Endothelial cell of umbilical vein (primary cell): Measurements from ENCODE around the gene IGSF23. TPM values are rescaled to one million over a fixed set of nuclear protein-coding genes. Genes with fewer than 3 reads are reported as not detected.

Experiments
- BruUV-seq: library from RNA; stranded (reverse); fragments of 400-500 nt; replicated peaks from 2 replicates; lab custom pipeline; 2021; lab: Mats Ljungman, UMichigan
- CTCF ChIA-PET: fragments of 300-600, 350-600 bp; sonication (Branson Sonifier 250); formaldehyde crosslinking; loops from one replicate; lab custom pipeline; 2021; ENCODE audit warnings: antibody characterized with exemption, inconsistent platforms; lab: Charles Lee
- POLR2A ChIA-PET: fragments of 300-600, 350-600 bp; sonication (Branson Sonifier 250); formaldehyde crosslinking; loops from one replicate; lab custom pipeline; 2021; ENCODE audit warnings: antibody characterized with exemption, inconsistent platforms; lab: Charles Lee
- DNase-seq: peaks from one replicate; pipeline ENCODE4 v3.0.0-alpha.2; 2011; ENCODE audit warnings: low read depth, low spot score
- FAIRE-seq: peaks from 2 replicates; lab custom pipeline; 2011; peaks lifted over from hg19 to GRCh38; lab: Jason Lieb, UNC
- H2AFZ ChIP-seq: 2 replicates; pipeline ENCODE4 v1.6.0; 2012; ENCODE audit warnings: low read depth, low read length, control low read depth, inconsistent platforms
- H3K27ac ChIP-seq: 2 replicates; pipeline ENCODE4 v1.5.1; 2011; ENCODE audit warnings: low read depth, mild to moderate bottlenecking, control low read depth, low read length, moderate library complexity; ENCODE audit not compliant: insufficient read depth
- H3K27me3 ChIP-seq, 2 experiments: 2 replicates each; pipeline versions ENCODE4 v1.6.0 to v1.6.1; 2011; ENCODE audit warnings: low read length in 2 of 2, mixed read lengths in 1 of 2; ENCODE audit not compliant: control insufficient read depth in 2 of 2, insufficient read depth in 2 of 2
- H3K36me3 ChIP-seq, 2 experiments: 2 replicates in 1 of 2; 3 replicates in 1 of 2; pipeline ENCODE4 v1.5.1; 2011; ENCODE audit warnings: low read length in 2 of 2, mild to moderate bottlenecking in 1 of 2, moderate library complexity in 1 of 2; ENCODE audit not compliant: control insufficient read depth in 2 of 2, insufficient read depth in 2 of 2; ENCODE audit errors: extremely low read depth in 1 of 2
- H3K4me1 ChIP-seq: 3 replicates; pipeline ENCODE4 v1.5.1; 2011; ENCODE audit warnings: mild to moderate bottlenecking, low read length; ENCODE audit not compliant: control insufficient read depth, insufficient read depth; ENCODE audit errors: extremely low read depth
- H3K4me2 ChIP-seq: 2 replicates; pipeline ENCODE4 v1.6.1; 2011; ENCODE audit warnings: low read length, control low read depth, mixed read lengths; ENCODE audit not compliant: insufficient read depth
- H3K4me3 ChIP-seq, 3 experiments: fragments of 200-600 bp in 1 of 3; sonication (generic), shearing (Covaris generic) in 1 of 3; replicated peaks in 1 of 3; 2 replicates each; pipeline ENCODE4 v1.5.1; 2011 to 2016; ENCODE audit warnings: control low read depth in 3 of 3, low read length in 3 of 3, mild to moderate bottlenecking in 2 of 3, inconsistent platforms in 1 of 3, low read depth in 1 of 3, moderate library complexity in 1 of 3; ENCODE audit not compliant: insufficient read depth in 1 of 3
- H3K79me2 ChIP-seq: 2 replicates; pipeline ENCODE4 v1.6.0; 2012; ENCODE audit warnings: low read length, inconsistent platforms; ENCODE audit not compliant: control insufficient read depth, insufficient read depth
- H3K9ac ChIP-seq: replicated peaks from 2 replicates; pipeline ENCODE3; 2011; ENCODE audit warnings: low read length, control low read depth; ENCODE audit not compliant: insufficient read depth; ENCODE audit errors: extremely low read depth
- H3K9me1 ChIP-seq: replicated peaks from 3 replicates; pipeline ENCODE4 v1.6.0; 2011; ENCODE audit warnings: mild to moderate bottlenecking, low read length; ENCODE audit not compliant: control insufficient read depth, insufficient read depth; ENCODE audit errors: extremely low read depth
- H3K9me3 ChIP-seq: replicated peaks from 2 replicates; pipeline ENCODE4 v1.5.1; 2012; ENCODE audit warnings: low read length, inconsistent platforms; ENCODE audit not compliant: control insufficient read depth, insufficient read depth
- H4K20me1 ChIP-seq: replicated peaks from 2 replicates; pipeline ENCODE3; 2011; ENCODE audit warnings: mild to moderate bottlenecking, low read length; ENCODE audit not compliant: control insufficient read depth, insufficient read depth; ENCODE audit errors: extremely low read depth
- EZH2 ChIP-seq: IDR thresholded peaks from 2 replicates; pipeline ENCODE4 v1.6.1; 2012; ENCODE audit warnings: borderline replicate concordance, low read depth, mild to moderate bottlenecking, moderate library complexity, low read length, inconsistent platforms; ENCODE audit not compliant: severe bottlenecking
- FOS ChIP-seq: IDR thresholded peaks from 2 replicates; pipeline ENCODE4 v1.6.1; 2011; ENCODE audit warnings: mild to moderate bottlenecking, low read length, moderate library complexity, borderline replicate concordance; ENCODE audit not compliant: insufficient read depth
- GATA2 ChIP-seq: IDR thresholded peaks from 2 replicates; pipeline ENCODE4 v1.7.0; 2011; ENCODE audit warnings: low read depth, mild to moderate bottlenecking, moderate library complexity, mixed read lengths, low read length; ENCODE audit not compliant: insufficient read length, insufficient read depth
- JUN ChIP-seq: IDR thresholded peaks from 2 replicates; pipeline ENCODE4 v1.6.1; 2011; ENCODE audit warnings: borderline replicate concordance, low read depth; ENCODE audit not compliant: insufficient read length, insufficient read depth
- MYC ChIP-seq: IDR thresholded peaks from one replicate; pipeline ENCODE4 v1.6.1; 2011; ENCODE audit warnings: mild to moderate bottlenecking, low read depth, low read length
- POLR2A ChIP-seq: IDR thresholded peaks from 2 replicates; pipeline ENCODE4 v1.6.1; 2012; ENCODE audit warnings: low read depth, mild to moderate bottlenecking, control low read depth, low read length
- POLR2AphosphoS5 ChIP-seq: IDR thresholded peaks from 2 replicates; pipeline ENCODE4 v1.6.1; 2012; ENCODE audit warnings: low read depth, mild to moderate bottlenecking, control low read depth, low read length, moderate library complexity; ENCODE audit not compliant: insufficient read depth
- dilution Hi-C: fragments of 300-500 bp; cut with MboI; formaldehyde crosslinking; loops from one replicate; pipeline ENCODE4 v1.15.0; 2019; ENCODE audit warnings: low sequenced_read_pairs; ENCODE audit not compliant: extremely low pct_ligation_motif_present
- intact Hi-C: fragments of 100-400 bp; cut with micrococcal nuclease; formaldehyde crosslinking; loops from one replicate; pipeline ENCODE4 v1.10.0; 2022
- microRNA counts: library from miRNA; unstranded; fragments of <30 nt; microRNA quantifications from one replicate; lab custom pipeline; 2016
- microRNA-seq: library from miRNA; unstranded; fragments of <30 nt; microRNA quantifications from one replicate; pipeline ENCODE4 v1.2.0, GENCODE V29; 2021; ENCODE audit warnings: borderline number of aligned reads, borderline replicate concordance
- polyA plus RNA-seq, 4 experiments: library from polyadenylated mRNA; depleted of rRNA in 3 of 4; stranded (reverse) in 3 of 4; unstranded in 1 of 4; fragments of >200 nt; gene quantifications; 2 replicates each; pipeline versions ENCODE4 v1.2.1 to v1.2.3, GENCODE V29; 2011 to 2012; ENCODE audit warnings: missing spikeins in 1 of 4
- small RNA-seq: library from RNA; depleted of rRNA; stranded (forward); fragments of <200 nt; gene quantifications from one replicate; pipeline ENCODE3, GENCODE V24; 2012; ENCODE audit warnings: low replicate concordance, low read depth; ENCODE audit not compliant: insufficient read depth, insufficient read length
- total RNA-seq: library from RNA; stranded (reverse); gene quantifications from 2 replicates; pipeline ENCODE4 v1.2.3, GENCODE V29; 2021
- TF ChIP-seq, protein P1 (sequence below), 2 donors: IDR thresholded peaks; 1 replicate in 1 of 2; 2 replicates in 1 of 2; pipeline ENCODE4 v1.5.1; 2011; ENCODE audit warnings: low read length in 2 of 2, mild to moderate bottlenecking in 2 of 2, moderate library complexity in 2 of 2, control low read depth in 1 of 2, inconsistent platforms in 1 of 2, low read depth in 1 of 2; ENCODE audit not compliant: insufficient read depth in 1 of 2; ENCODE audit errors: extremely low read depth in 1 of 2
- TF ChIP-seq, protein P2 (sequence below): IDR thresholded peaks from 2 replicates; pipeline ENCODE4 v1.6.1; 2011; ENCODE audit not compliant: insufficient read depth, insufficient read length

IGSF23 gene
- total and polyA plus RNA-seq, 2 donors (not counting 3 experiments of a cell fraction or from before 2014, with no cell fraction given), result 0.73 TPM; not detected in 1

DNA sequence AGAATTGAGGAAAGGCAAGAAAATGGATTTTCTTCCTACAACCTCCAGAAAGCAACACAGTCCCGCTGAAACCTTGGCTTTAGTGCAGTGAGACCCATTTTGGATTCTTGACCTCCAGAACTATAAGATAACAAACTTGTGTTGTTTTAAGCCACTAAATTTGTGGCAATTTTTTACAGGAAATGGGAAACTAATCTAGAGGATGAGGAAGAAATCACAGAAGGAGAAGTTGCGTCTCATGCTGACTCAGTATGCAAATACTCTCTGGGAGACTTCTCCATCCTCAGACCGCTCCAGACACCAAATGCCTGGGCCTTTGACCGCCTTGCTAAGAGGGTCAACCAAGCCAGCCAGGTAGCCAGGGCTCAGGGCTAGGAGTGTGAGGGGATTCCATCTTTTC, 72.5 kb downstream of the IGSF23 start:
- FAIRE-seq, result no peak
- POLR2A ChIA-PET, result interaction anchor here (0.7 kb wide), 1 partner anchor 87 kb away, joined by 4 read pairs; no protein-coding TSS in a partner anchor
- Histone ChIP-seq H3K36me3 (peaks cover 0 to 2% of the 10 kb centered on the region in 2 experiments), H3K4me1 (peaks cover 11% of the 10 kb centered on the region), H3K27ac (peak overlapping the region; percentile 70), H2AFZ (no peak overlapping the region), H3K79me2 (no peaks in the 10 kb centered on the region), H3K9me3 (no peaks in the 10 kb centered on the region), H4K20me1 (no peaks in the 10 kb centered on the region), H3K4me2 (peak overlapping the region; percentile 23), H3K9me1 (no peaks in the 10 kb centered on the region), H3K4me3 (no peak overlapping the region), H3K27me3 (no peaks in the 10 kb centered on the region), H3K9ac (no peak overlapping the region)
- TF ChIP-seq GATA2 (peak; percentile 20), EZH2 (no peak), POLR2A (no peak), POLR2AphosphoS5 (peak; percentile 38), FOS (peak; percentile 68), JUN (no peak), MYC (no peak)
- TF ChIP-seq, protein P1, sequence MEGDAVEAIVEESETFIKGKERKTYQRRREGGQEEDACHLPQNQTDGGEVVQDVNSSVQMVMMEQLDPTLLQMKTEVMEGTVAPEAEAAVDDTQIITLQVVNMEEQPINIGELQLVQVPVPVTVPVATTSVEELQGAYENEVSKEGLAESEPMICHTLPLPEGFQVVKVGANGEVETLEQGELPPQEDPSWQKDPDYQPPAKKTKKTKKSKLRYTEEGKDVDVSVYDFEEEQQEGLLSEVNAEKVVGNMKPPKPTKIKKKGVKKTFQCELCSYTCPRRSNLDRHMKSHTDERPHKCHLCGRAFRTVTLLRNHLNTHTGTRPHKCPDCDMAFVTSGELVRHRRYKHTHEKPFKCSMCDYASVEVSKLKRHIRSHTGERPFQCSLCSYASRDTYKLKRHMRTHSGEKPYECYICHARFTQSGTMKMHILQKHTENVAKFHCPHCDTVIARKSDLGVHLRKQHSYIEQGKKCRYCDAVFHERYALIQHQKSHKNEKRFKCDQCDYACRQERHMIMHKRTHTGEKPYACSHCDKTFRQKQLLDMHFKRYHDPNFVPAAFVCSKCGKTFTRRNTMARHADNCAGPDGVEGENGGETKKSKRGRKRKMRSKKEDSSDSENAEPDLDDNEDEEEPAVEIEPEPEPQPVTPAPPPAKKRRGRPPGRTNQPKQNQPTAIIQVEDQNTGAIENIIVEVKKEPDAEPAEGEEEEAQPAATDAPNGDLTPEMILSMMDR (IDR thresholded peaks at IDR 0.05; ENCODE audit: extremely low read depth in 1 of 2, insufficient read depth in 1 of 2, low read depth in 1 of 2, low read length in 2 of 2), result no peak
- TF ChIP-seq, protein P2, sequence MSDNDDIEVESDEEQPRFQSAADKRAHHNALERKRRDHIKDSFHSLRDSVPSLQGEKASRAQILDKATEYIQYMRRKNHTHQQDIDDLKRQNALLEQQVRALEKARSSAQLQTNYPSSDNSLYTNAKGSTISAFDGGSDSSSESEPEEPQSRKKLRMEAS, result no peak
- dilution Hi-C loops (no loop called here), intact Hi-C loops (loop anchor here (1.0 to 5.0 kb wide), 3 partner anchors 71 to 115 kb away; no protein-coding TSS in a partner anchor)
- peak; percentile 63 for DNase-seq
- no TSS peak for BruUV-seq
- CTCF ChIA-PET, result interaction anchor here (1.1 to 11.5 kb wide), 8 partner anchors 29 to 115 kb away, joined by 3 to 239 read pairs (median 6); no protein-coding TSS in a partner anchor

MicroRNAs within 50 kb of the gene (microRNA counts, 767-probe panel; counts per million panel counts)
- 723 counts per million, percentile 96 among the panel's probes with 10 or more counts for microRNA hsa-miR-4531 (lab: Ali Mortazavi, UCI)

Small RNA genes within 50 kb of the gene (microRNA-seq; reads per million reads assigned to microRNA genes)
- not detected for gene MIR4531

Small RNA genes within 50 kb of the gene (small RNA-seq; reads per million reads assigned to genes)
- gene AC243964.1, result not detected

Other genes starting within 250 kb of the IGSF23 start
- gene ZNF285, start 212.0 kb upstream of the IGSF23 start, total RNA-seq, result 3.6 and 4.6 TPM in 2 replicates
- gene ZNF285, start 212.0 kb upstream of the IGSF23 start, polyA plus RNA-seq, result 0.76 and 0.90 TPM in 2 replicates
- 6.0 and 8.8 TPM in 2 replicates for gene ZNF229, start 165.1 kb upstream of the IGSF23 start, total RNA-seq
- gene ZNF229, start 165.1 kb upstream of the IGSF23 start, polyA plus RNA-seq, result 2.4 and 2.7 TPM in 2 replicates
- gene ZNF180, start 113.0 kb upstream of the IGSF23 start, total RNA-seq, result 8.6 and 8.9 TPM in 2 replicates
- gene ZNF180, start 113.0 kb upstream of the IGSF23 start, polyA plus RNA-seq, result 1.4 and 2.1 TPM in 2 replicates
- not detected in 2 replicates for gene CEACAM20, start 83.9 kb upstream of the IGSF23 start, total RNA-seq
- 0.06 TPM in 2 replicates for gene CEACAM20, start 83.9 kb upstream of the IGSF23 start, polyA plus RNA-seq
- 133 and 199 TPM in 2 replicates for gene PVR, start 30.3 kb downstream of the IGSF23 start, total RNA-seq
- 226 and 276 TPM in 2 replicates for gene PVR, start 30.3 kb downstream of the IGSF23 start, polyA plus RNA-seq
- 9.9 and 13.0 TPM in 2 replicates for gene CEACAM19, start 57.9 kb downstream of the IGSF23 start, total RNA-seq
- 14.5 and 23.2 TPM in 2 replicates for gene CEACAM19, start 57.9 kb downstream of the IGSF23 start, polyA plus RNA-seq
- gene CEACAM16, start 85.6 kb downstream of the IGSF23 start, total RNA-seq, result not detected in 2 replicates
- gene CEACAM16, start 85.6 kb downstream of the IGSF23 start, polyA plus RNA-seq, result not detected in 2 replicates
- 24.0 and 26.9 TPM in 2 replicates for gene BCL3, start 135.1 kb downstream of the IGSF23 start, total RNA-seq
- gene BCL3, start 135.1 kb downstream of the IGSF23 start, polyA plus RNA-seq, result 11.0 and 15.3 TPM in 2 replicates
- gene CBLC, start 164.3 kb downstream of the IGSF23 start, total RNA-seq, result not detected in 2 replicates
- gene CBLC, start 164.3 kb downstream of the IGSF23 start, polyA plus RNA-seq, result 0.04 and 0.08 TPM in 2 replicates
- 28.5 and 29.0 TPM in 2 replicates for gene BCAM, start 195.5 kb downstream of the IGSF23 start, total RNA-seq
- 23.9 and 32.5 TPM in 2 replicates for gene BCAM, start 195.5 kb downstream of the IGSF23 start, polyA plus RNA-seq
- 205 and 211 TPM in 2 replicates for gene NECTIN2, start 232.7 kb downstream of the IGSF23 start, total RNA-seq
- gene NECTIN2, start 232.7 kb downstream of the IGSF23 start, polyA plus RNA-seq, result 238 and 262 TPM in 2 replicates